Cerebellar nuclear complex (tissue), 1 donor: Measurements from ENCODE around the gene BLM.

Experiments used
- DNase-seq, 2 experiments: peaks; one replicate each; lab custom pipeline; 2025; lab: John Stamatoyannopoulos, UW

BLM gene

DNA sequence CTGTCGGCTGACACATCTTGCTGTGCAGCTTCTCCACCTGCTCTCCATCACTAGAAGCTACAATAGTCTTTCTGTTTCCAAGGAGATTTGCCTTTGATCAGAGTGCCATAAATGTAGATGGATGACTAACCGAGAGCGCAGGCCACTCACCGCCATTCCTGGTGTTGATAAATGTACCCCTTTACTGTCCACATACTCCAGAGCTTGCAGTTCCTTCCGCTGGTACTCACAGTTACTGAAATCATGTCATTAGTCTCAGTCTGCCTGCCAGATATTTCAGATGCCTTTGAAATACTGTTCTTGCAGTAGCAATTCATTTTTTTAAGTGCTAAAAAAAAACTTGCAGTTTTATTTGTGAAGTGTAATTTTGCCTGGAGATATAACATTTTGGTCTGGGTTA is 72.3 kb downstream of the BLM start:
- no peak for DNase-seq

DNA sequence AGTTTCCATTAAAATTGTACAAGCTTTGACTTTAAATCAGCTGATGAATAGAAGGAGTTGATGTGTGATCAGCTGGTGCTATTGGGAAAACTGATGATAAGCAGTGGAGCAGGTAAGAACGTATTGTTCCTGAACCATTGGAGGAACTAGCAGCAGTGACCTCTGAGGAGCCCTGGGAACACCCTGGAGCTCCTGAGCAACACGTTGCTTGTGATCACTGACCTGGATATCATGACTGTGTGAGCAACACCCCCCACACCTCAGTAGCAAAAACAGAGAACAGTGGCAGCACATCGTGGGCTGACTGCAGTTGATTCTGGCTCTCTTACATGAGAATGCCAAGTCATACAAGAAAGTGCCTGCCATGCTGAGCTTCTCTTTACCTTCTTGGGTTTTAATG is 72.9 kb downstream of the BLM start:
- DNase-seq, result no peak

DNA sequence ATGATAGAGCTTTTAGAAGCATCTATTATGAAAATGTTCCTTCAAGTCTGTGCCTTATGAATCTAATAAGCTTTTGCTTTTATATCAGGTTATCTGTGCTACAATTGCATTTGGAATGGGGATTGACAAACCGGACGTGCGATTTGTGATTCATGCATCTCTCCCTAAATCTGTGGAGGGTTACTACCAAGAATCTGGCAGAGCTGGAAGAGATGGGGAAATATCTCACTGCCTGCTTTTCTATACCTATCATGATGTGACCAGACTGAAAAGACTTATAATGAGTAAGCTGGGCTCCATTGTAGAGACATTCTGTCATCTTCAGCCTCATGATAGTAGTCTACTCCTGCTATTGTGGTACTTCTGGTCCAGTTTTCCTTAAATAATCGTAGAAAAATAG is 73.4 kb downstream of the BLM start:
- no peak for DNase-seq

DNA sequence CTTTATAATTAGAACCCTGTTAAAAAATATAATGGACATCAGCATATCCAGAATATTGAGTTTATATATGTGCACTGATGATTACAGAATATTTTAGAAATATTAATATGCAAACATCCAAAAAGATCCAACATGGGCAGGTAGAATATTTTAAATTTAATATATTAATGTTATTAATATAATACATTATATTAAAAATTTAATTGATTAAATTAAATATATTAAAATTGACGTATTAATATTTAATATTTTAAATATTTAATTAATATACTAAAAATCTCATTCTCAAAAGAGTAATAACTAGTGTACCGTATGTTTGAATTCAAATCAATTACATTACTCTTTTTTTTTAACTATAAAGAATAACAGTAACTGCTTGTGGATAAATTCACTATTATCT is 77.4 kb downstream of the BLM start:
- no peak for DNase-seq

DNA sequence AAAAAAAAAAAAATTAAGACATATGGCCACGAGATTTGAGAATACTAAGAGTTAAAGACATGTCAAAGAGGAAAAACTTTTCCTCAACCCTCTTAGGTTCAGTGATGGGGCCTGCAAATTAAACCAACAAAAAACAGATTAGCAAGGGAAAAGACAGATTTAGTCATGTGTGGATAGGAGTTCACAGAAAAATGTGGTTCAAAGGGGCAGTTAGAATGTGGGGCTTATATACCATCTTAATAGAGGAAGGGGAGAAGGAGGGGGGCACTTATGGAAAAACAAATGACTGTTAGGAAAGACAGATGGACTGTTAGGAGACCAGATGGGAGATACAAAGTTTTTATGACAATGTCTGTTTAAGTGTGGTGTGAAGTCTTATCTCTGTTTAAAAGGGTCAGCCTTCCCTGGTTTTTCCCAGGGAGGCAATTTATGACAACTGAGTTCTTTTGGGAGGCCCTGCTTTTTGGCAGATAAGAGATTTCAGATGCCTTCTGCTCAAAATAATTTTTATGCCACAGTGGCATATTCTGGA is 82.6 kb downstream of the BLM start:
- DNase-seq, result no peak

DNA sequence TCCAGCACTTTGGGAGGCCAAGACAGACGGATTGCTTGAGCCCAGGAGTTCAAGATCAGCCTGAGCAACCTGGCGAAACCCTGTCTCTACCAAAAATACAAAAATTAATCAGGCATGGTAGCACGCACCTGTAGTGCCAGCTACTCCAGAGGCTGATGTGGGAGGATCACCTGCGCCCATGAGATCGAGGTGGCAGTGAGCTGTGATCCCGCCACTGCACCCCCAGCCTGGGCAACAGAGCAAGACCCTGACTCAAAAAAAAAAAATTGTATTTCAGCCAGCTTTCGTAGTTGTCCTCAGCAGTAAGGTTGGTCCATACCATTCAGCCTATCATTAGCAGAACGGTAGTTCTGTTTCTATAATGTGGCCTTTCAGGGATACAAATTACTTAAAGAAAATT is 84.7 kb downstream of the BLM start:
- DNase-seq, result no peak

DNA sequence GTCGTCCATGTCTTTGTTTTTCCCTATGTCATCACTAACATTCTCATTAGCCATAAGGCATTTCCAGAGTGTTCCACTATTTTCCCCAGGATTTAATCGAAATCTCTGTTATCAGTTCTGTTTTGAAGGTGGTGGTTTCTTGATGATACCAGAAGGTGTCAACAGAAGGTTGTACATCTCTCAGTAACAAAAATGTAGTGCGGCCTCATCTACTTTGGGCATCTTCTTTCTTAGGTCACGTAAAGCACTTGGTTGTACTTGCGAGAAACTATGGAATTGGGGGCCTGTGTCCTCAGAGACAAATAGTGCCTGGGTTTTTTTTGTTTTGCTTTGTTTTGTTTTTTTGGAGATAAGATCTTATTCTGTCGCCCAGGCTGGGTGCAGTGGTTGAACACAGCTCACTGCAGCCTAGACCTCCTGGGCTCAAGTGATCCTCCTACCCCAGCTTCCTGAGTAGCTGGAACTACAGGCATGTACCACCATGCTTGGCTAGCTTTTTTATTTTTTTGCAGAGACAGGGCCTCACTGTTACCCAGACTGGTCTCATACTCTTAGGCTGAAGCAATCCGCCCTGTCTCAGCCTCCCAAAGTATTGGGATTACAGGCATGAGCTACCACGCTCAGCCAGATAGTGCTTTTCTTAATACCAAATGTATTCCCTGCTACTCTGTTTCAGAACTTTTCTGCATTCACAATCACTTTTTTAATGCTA is 90.1 kb downstream of the BLM start:
- DNase-seq, result no peak

DNA sequence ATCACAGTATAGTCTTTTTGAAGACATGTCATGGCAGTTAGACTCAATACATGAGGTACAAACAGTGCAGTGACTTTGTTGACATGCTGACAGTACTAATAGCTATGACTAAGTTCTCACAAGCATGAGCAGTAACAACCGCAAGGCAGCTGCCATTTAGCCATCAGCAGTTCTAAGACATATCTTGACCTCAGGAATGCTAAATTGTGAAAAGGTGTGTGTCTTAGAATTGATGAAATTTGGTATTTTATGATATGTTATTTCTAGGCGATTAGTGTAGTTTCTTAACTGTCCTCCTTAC is 90.6 kb downstream of the BLM start:
- DNase-seq, result no peak

DNA sequence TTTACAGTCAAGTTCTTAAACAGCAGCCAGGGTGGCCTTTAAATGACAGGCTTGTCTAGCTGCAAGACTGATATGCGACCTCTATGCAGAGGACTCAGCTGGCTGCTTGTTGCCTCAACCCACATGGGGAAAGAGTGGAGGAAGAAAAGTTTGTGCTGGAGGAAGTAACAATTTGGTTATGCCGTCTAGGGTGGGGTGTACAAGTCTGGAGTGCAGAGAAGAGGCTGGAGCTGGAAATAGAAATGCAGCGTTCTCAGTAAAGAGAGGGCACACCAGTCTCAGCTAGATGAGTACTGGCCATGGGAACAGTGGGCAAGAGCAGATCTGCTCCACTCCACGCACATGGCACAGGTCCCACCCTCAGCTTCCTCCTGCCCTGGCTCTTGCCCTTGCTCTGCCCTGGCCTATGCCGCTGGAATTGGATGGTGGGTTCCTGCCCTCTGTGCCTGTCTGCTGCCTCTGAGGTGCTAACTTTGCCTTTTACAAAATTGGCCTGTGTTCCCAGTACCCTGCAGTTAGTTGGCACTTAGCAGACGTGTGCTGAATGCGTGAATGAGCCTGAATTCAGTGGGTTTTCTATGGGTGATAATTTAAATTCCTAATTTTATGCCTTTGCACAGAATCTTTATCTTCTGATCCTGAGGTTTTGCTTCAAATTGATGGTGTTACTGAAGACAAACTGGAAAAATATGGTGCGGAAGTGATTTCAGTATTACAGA is 91.5 kb downstream of the BLM start:
- no peak for DNase-seq

DNA sequence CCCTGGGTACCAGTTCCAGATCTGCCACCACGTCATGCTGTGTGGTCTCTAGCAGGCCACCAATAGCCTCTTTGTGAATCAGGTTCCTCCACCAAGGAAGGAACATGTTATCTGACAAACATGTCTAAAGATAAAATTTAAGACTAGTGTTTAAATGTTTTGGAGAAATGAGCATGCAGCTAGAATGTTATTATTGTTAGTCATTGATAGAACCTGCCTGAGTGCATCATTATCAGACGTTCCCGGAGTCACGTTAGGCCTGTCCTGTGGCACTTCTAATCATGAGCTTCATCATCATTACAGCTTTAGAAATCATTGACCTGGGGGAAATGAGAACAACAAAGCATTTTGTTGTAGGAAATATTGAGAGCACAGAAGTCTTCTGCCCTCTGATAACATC is 92.4 kb downstream of the BLM start:
- DNase-seq, result no peak

DNA sequence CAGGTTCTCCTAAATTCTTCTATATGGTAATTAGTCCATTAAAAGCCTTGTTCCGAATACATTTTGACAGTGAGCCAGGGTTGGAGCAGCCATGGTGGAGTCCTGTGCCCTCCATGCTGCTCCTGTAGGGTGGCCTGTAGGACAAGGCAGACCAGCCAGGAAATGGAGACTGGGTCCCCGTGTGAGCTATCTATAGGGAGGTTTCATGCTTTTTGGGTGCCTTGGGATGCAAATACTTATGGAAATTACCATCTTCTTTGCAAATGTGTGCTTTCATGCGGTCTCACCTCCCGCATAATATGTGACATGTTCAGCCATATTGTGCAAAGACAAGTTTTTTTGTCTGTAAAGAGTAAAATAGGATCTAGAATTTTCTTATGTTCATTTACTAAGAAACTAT is 93.2 kb downstream of the BLM start:
- no peak for DNase-seq

DNA sequence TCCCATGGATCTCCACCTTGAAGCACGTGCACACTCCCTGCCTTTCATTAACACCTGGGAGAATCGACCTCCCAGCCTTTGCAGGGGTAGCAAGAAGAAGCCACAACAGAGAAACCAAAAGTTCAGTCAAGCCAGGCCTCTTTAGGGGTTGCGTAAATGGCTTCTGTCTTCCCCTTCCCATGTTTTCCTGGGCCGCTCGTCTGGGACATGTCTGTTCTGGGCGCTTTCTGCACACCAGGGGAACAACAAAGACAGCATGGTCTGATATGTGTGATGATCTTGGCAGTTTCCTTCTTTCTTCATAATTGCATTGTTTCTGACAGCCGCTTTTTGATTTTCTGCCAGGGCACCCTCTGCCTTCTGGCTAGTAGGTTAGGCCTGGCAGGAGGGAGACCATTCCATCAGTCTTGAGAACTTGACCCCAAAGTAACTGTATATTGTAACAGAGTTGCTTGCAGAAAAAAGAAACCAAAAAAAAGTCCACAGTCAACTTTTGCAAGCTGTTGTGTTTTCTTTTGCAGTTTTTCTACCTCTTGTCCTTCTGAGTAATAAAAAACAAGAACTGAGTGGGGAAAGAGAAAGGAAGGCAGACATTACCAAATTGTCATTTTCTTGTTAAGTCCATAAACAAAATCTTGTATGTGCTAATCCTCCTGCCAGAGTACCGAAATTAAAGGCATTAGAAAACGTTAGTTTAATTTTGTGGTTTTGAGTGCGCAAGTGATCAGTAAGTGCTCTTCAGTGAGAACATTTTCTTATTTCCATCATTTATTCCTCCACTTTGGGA is 95.2 kb downstream of the BLM start:
- no peak for DNase-seq

DNA sequence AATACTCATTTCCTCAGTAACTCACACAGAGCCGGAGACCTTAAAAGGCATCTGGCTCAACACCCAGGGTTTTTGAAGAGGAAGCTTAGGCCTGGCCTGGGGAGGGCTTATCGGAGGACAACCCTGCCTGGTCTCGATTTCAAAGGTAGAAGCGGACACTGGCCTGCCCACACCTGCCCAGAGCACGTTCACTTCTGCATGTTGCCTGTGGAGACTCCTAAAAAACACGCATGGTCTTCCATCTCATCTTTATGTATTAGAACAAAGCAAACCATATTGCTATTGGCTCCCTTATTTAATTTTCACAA is 95.8 kb downstream of the BLM start:
- DNase-seq, result no peak

DNA sequence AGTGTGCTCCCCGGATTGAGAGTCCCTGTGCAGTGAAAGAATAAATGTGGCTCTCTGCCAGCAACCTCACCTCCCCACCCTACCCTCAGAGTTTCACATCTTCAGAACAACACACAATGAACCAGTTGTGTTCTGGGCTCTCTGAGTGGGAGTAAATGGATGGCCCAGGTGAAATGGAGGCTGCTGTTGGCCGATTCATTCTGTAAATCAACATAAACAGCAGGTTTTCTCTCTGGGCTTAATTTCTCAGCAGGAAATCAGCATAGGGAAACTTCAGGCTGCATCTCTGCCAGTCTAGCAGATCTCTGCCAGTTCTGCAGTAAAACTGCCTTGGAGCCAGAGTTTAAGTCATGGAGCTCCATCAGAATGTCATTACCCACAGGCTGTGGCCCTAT is 96.6 kb downstream of the BLM start:
- DNase-seq, result no peak

DNA sequence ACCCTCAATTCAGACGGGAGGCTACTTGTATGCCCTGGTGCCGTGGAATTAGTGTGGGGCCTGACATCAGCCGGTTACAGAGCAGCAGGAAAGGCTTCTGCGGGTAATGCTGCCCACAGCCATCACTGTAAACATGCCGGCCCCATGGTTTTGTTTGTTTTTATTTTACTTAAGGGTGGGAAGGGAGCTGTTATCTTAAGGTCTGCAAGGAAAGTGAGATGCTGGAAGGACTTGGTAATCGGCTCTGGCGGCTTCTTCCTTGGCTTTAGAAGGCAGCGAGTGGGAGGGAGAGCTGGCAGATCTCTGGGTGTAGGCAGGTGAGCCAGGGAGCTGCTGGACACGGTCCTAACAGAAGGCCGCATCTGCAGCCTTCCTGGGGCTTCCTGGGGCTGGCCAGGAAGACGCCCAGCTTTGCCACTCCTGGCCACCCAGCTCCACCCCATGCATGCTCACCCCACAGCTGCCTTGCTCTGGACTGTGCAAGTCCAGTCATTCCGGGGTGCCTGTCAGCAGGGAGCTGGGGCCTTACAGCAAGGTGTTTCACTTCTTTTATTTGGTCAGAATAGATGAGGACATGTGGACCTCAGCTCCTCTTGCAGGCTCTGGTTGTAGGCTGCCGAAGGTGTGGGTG is 97.2 kb downstream of the BLM start:
- no peak for DNase-seq

DNA sequence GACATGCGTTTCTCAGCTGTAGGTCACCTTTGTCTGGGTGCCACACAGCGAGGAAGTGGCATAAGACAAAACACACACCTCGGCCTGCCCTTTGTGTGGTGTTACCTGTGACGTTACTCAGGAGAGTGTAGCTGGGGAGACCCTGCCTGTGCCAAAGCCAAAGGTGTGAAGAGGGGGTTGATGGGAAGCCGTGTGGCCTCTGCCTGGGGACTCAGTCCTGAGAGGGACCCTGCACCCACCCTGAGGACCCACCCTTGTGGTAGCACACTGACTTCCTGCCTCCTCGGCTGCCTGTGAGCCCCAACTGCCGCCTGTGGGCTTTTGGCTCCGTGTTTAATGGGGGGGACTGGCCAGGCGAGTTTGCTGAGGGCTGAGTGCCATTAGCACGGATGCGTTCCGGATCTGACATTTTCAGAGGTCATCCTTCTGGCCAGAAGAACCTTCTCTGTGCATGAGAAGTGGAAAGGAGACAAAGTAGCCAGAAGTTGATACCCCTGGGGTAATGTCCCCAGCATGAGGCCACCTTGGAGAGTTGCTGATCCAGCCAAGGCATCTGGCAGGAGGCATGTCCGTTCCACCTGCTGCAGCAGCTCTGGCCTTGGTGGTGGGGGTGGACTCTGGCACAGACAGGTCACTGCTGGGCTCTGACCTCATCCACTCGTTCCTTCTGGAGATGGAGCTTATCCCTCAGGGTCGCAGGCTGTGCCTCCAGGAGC is 99.4 kb downstream of the BLM start:
- DNase-seq, result no peak

DNA sequence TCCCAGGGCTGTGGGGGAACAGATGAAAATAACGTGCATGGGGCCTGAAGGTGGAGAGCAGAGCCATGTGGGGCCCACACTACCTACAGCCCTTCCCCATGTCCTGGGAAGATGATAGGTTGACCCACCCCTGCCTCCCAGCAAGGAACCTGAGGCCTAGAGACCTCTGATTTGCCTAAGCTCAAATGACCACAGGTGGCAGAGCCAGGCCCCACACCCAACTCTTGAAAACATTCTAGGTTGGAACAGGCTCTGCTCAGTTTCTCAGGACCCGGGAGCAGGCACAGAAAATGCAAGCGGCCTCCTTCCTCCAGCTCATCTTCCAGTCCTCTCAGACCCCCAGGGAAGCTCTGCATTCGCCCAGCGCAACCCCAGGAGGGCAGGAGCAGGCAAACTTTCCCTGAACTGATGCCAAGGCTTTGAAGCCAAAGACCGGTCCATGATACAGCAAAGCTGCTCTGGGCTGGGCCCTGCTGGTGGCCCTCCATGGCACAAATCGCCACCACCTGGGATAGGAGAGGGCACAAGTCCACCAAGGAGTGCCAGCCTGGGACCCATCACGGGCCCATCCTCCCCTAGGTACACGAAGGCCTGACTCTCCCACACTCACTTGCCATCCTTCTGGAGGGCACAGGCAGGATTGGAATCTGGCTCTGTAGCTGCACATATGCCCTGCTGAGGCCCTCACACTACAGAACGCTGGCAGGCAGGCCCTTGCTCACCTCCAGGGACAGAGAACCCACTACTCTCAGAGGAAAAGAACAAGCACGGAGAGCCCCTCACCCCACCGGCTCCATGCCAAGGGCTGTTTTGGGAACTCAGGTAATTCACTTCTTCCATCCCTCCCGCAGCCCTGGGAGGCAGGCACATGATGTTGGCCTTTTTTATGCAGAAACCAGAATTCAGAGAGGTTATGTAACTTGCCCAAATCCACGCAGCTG is 100.2 kb downstream of the BLM start:
- DNase-seq, result no peak

DNA sequence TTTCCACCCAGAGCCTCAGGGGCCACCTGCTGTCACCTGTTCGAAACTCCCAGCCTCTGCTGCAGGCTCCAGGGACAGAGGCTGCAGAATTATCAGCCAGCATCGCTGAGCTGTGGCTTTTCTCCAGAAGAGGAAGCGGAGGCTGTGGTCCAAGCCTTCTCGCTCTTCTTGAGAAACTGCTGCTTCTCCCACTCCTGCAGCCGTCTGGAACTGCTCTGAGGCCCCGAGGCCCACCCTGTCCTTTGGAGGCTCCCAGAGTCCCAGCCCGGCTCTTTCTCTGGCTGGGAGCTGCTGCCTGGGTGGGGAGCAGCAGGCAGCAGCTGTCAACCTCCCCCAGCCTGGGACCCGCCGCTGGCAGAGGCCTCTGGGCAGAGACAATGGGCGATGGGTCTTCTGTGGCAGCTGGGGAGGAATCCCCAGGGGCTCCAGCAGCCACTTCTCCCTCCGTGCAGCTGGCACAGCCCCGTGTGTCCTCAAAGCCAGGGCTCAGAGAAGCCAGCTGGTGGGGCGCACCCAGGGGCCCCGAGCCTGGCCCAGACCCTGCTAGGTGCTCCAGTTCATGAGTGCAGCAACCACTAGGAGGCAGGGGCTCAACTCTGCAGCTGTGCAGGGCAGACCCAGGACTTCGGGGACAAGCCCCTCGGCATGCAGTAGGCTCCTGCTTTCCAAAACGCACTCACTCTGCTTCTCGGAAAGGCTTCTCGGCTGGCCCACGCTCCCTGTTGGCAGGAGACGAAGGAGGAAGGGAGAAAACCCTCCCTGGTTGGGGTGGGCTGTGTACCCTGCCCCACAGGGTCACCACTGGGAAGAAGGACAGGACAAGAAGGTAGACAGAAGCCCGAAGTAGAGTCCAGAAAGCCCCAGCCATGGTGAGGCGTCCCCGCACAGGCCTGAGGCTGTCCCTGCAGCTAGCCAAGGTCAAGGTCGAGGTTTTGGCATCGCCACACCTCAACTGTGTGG is 101.4 kb downstream of the BLM start:
- DNase-seq, result no peak

DNA sequence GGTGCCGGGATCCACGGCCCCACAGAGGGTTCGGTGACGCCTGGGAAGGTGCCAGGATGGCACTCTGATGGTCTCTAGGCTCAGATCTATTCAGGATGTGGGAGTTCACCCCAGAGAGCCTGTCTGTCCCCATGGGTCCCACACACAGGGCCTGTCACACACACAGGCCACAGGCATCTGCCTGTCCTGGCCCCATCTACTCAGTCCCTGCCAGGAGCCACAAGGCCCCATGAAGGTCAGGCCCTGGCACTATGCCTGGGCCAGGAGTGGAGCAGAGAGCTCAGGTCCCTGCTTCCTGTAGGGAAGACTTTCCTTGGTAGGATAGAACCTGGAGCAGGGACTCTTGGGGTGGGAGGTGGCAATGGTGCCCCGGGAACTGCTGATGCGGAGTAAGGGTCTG is 102.2 kb downstream of the BLM start:
- no peak for DNase-seq

DNA sequence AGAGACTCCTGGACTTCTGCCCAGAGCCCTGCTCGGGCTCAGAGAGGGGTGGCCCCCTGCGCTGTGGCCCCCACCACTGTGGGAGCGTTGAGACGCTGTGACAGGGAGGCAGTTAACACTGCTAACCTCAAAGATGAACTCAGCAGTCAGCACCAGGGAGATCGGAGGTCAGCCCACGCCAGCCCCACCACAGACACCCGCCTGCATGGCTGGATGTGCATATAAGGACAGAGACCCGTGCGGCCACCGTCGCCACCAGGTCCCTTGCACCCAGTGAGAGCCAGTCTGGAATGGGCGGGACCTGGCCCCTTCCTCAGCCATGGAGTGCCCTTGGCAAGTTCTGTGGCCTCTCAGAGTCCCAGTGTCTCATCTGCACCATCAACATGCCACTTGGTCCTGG is 102.7 kb downstream of the BLM start:
- DNase-seq, result no peak
